GM12878 (cell line): Measurements from ENCODE around the gene GGCX. TPM values are rescaled to one million over a fixed set of nuclear protein-coding genes. Genes with fewer than 3 reads are reported as not detected.

Experiments used
- ATAC-seq: fragments of 200-7000 bp; cut with Tn5 transposase; 3 replicates; pipeline ENCODE4 v1.9.1; 2020; ENCODE audit warnings: mild to moderate bottlenecking, moderate library complexity
- BruUV-seq: library from RNA; stranded (reverse); fragments of 400-500 nt; replicated peaks from 2 replicates; lab custom pipeline; 2021; lab: Mats Ljungman, UMichigan
- CTCF ChIA-PET: fragments of 300-600 bp; sonication (Branson Sonifier 250); formaldehyde crosslinking; extraction: SDS; loops from one replicate; lab custom pipeline; 2021; ENCODE audit warnings: inconsistent platforms; lab: Yijun Ruan, JAX
- POLR2A ChIA-PET: fragments of 350-600 bp; formaldehyde crosslinking; extraction: SDS; loops from one replicate; lab custom pipeline; 2021; ENCODE audit warnings: inconsistent platforms; lab: Charles Lee
- RAD21 ChIA-PET: fragments of 300-600 bp; sonication (Branson Sonifier 250); formaldehyde crosslinking; loops from one replicate; lab custom pipeline; 2023; ENCODE audit warnings: antibody characterized with exemption; ENCODE audit not compliant: unreplicated experiment; lab: Charles Lee
- SMC1A ChIA-PET: fragments of 300-600 bp; sonication (Branson Sonifier 250); formaldehyde crosslinking; loops from one replicate; lab custom pipeline; 2023; ENCODE audit not compliant: unreplicated experiment, uncharacterized antibody; lab: Charles Lee
- DNase-seq: peaks from one replicate; pipeline ENCODE4 v3.0.0-alpha.2; 2011; ENCODE audit warnings: low read depth, low spot score
- FAIRE-seq: peaks from 3 replicates; lab custom pipeline; 2011; peaks lifted over from hg19 to GRCh38; lab: Jason Lieb, UNC
- H2AFZ ChIP-seq: 2 replicates; pipeline ENCODE4 v1.6.0; 2011; ENCODE audit warnings: low read depth, low read length, control low read depth; ENCODE audit not compliant: control insufficient read depth
- H3K27ac ChIP-seq: 2 replicates; pipeline ENCODE4 v1.5.1; 2011; ENCODE audit warnings: control low read depth; ENCODE audit not compliant: control insufficient read depth, insufficient read depth
- H3K27me3 ChIP-seq, 2 experiments: replicated peaks in 1 of 2; 2 replicates each; pipeline versions ENCODE4 v1.6.0 to v1.6.1; 2011; ENCODE audit warnings: low read length in 1 of 2; ENCODE audit not compliant: control insufficient read depth in 2 of 2, insufficient read depth in 2 of 2
- H3K36me3 ChIP-seq, 2 experiments: 2 replicates each; pipeline ENCODE4 v1.5.1; 2011; ENCODE audit warnings: low read length in 1 of 2; ENCODE audit not compliant: control insufficient read depth in 2 of 2, insufficient read depth in 2 of 2
- H3K4me1 ChIP-seq: 2 replicates; pipeline ENCODE4 v1.6.1; 2011; ENCODE audit warnings: mild to moderate bottlenecking, low read length, moderate library complexity, mixed read lengths; ENCODE audit not compliant: control insufficient read depth, insufficient read depth
- H3K4me2 ChIP-seq: 2 replicates; pipeline ENCODE4 v1.6.0; 2011; ENCODE audit warnings: control low read depth; ENCODE audit not compliant: control insufficient read depth, insufficient read depth
- H3K4me3 ChIP-seq: fragments of 200-600 bp; sonication (generic); 2 replicates; pipeline ENCODE4 v1.5.1; 2016
- H3K79me2 ChIP-seq: 2 replicates; pipeline ENCODE4 v1.6.0; 2011; ENCODE audit warnings: low read length; ENCODE audit not compliant: control insufficient read depth, insufficient read depth
- H3K9ac ChIP-seq: 2 replicates; pipeline ENCODE4 v1.8.0; 2011; ENCODE audit warnings: low read length, control low read depth, mixed read lengths; ENCODE audit not compliant: control insufficient read depth, insufficient read depth
- H3K9me3 ChIP-seq: replicated peaks from 3 replicates; pipeline ENCODE4 v1.5.1; 2011; ENCODE audit warnings: mild to moderate bottlenecking, low read length; ENCODE audit not compliant: control insufficient read depth, insufficient read depth
- H4K20me1 ChIP-seq: 2 replicates; pipeline ENCODE4 v1.6.0; 2011; ENCODE audit not compliant: control insufficient read depth, insufficient read depth
- ATF2 ChIP-seq: IDR thresholded peaks from 2 replicates; pipeline ENCODE4 v1.6.1; 2012; ENCODE audit warnings: low read length, inconsistent platforms
- CHD2 ChIP-seq: IDR thresholded peaks from 2 replicates; pipeline ENCODE4 v1.6.1; 2011; ENCODE audit warnings: low read depth, low read length, improper control_type of control experiment, borderline replicate concordance
- DPF2 ChIP-seq: fragments of 450-650 bp; IDR thresholded peaks from 2 replicates; pipeline ENCODE4 v1.6.1; 2017; ENCODE audit warnings: mild to moderate bottlenecking
- EED ChIP-seq: sonication (generic); IDR thresholded peaks from 2 replicates; pipeline ENCODE4 v1.6.1; 2016; ENCODE audit warnings: antibody characterized with exemption, low read depth
- ESRRA ChIP-seq: IDR thresholded peaks from 2 replicates; pipeline ENCODE4 v1.6.1; 2012; ENCODE audit warnings: mild to moderate bottlenecking, low read length, improper control_type of control experiment
- GATAD2B ChIP-seq: fragments of 450-650 bp; conservative IDR thresholded peaks from 2 replicates; pipeline ENCODE4 v1.6.1; 2017; ENCODE audit warnings: low read depth, mild to moderate bottlenecking, moderate library complexity
- HCFC1 ChIP-seq: fragments of 150-350 bp; IDR thresholded peaks from 2 replicates; pipeline ENCODE4 v1.6.1; 2014; ENCODE audit warnings: low read length
- KAT2A ChIP-seq: conservative IDR thresholded peaks from 2 replicates; pipeline ENCODE4 v1.6.1; 2011; ENCODE audit warnings: low read depth, low read length; ENCODE audit not compliant: control insufficient read depth
- MTA2 ChIP-seq: fragments of 450-650 bp; IDR thresholded peaks from 2 replicates; pipeline ENCODE4 v1.6.1; 2016; ENCODE audit warnings: low read depth, mild to moderate bottlenecking, moderate library complexity
- NBN ChIP-seq: fragments of 450-650 bp; IDR thresholded peaks from 2 replicates; pipeline ENCODE4 v1.6.1; 2016
- PAX5 ChIP-seq: IDR thresholded peaks from 2 replicates; pipeline ENCODE4 v1.6.1; 2011; ENCODE audit warnings: low read depth, low read length, borderline replicate concordance
- POLR2AphosphoS2 ChIP-seq: IDR thresholded peaks from 2 replicates; pipeline ENCODE4 v1.6.1; 2011; ENCODE audit warnings: low read depth, mild to moderate bottlenecking, low read length, improper control_type of control experiment, moderate library complexity
- RB1 ChIP-seq: fragments of 450-650 bp; formaldehyde crosslinking; IDR thresholded peaks from 2 replicates; pipeline ENCODE4 v1.6.1; 2017; ENCODE audit warnings: mild to moderate bottlenecking, borderline replicate concordance
- RFX5 ChIP-seq: IDR thresholded peaks from 2 replicates; pipeline ENCODE4 v1.6.1; 2011; ENCODE audit warnings: low read depth, low read length, improper control_type of control experiment
- YBX1 ChIP-seq: fragments of 450-650 bp; IDR thresholded peaks from 2 replicates; pipeline ENCODE4 v1.6.1; 2016; ENCODE audit warnings: antibody characterized with exemption
- ZSCAN29 ChIP-seq: fragments of 450-650 bp; IDR thresholded peaks from 2 replicates; pipeline ENCODE4 v1.6.1; 2017; ENCODE audit warnings: mild to moderate bottlenecking, moderate library complexity
- WGBS: methylation state at CpG from one replicate; pipeline ENCODE4 v1.1.6; 2016; ENCODE audit warnings: low lambda C conversion rate; ENCODE audit not compliant: insufficient replicate concordance, insufficient coverage; ENCODE audit errors: missing lambda C conversion rate; 5-methylcytosine and 5-hydroxymethylcytosine counted together
- in situ Hi-C: fragments of 300-500 bp; cut with MboI; formaldehyde crosslinking; loops from 9 replicates; pipeline ENCODE4 v1.14.3; 2018; ENCODE audit warnings: mixed read lengths
- intact Hi-C: fragments of 100-400 bp; cut with micrococcal nuclease; formaldehyde crosslinking; loops from one replicate; pipeline ENCODE4 v1.14.2; 2022; ENCODE audit not compliant: unreplicated experiment
- polyA plus RNA-seq, 11 experiments: library from polyadenylated mRNA; depleted of rRNA in 4 of 11; unstranded in 6 of 11; stranded (reverse) in 5 of 11; fragments of >200 nt; fragmentation: Nextera tagmentation in 4 of 11; fragmentation: Illumina TruSeq in 1 of 11; extraction: Ambion mirVana in 4 of 11; extraction: Trizol in 1 of 11; gene quantifications; 1 replicate in 1 of 11; 2 replicates in 10 of 11; pipeline versions ENCODE4 v1.2.1 to v1.2.3, GENCODE V29; 2011 to 2016; ENCODE audit warnings: inconsistent platforms in 2 of 11, missing spikeins in 2 of 11, low read depth in 1 of 11
- total RNA-seq, 4 experiments: library from RNA; depleted of rRNA in 3 of 4; stranded (reverse); fragments of >200 nt in 3 of 4; fragmentation: Illumina TruSeq in 1 of 4; extraction: Trizol in 1 of 4; gene quantifications; 2 replicates each; pipeline versions ENCODE4 v1.2.1 to v1.2.3, GENCODE V29; 2013 to 2021

Gene GGCX
- total and polyA plus RNA-seq, 10 of the 15 experiments (the other 5 are each of a cell fraction or from before 2014, with no cell fraction given), result 18.1 to 52.7 (median 25.0) TPM

- intact Hi-C loops (loop anchor here (5.0 kb wide), 1 partner anchor 81 kb away; the partner anchor contains the start of gene USP39), in situ Hi-C loops (no loop called here)
- ATAC-seq, result no peak
- no peak overlapping the region for H3K27ac ChIP-seq
- TF ChIP-seq DPF2, result no peak
- RAD21 ChIA-PET, result interaction anchor here (1.2 to 1.6 kb wide), 2 partner anchors 15 to 117 kb away, joined by 7 to 8 read pairs; no protein-coding TSS in a partner anchor
- no peak for DNase-seq
- peaks cover 45% of the 10 kb centered on the region for H3K79me2 ChIP-seq
- H3K9ac ChIP-seq, result no peak overlapping the region
- peaks cover 0 to 8% of the 10 kb centered on the region in 2 experiments; a peak in 2 of 4 replicates for H3K36me3 ChIP-seq
- CTCF ChIA-PET, result interaction anchor here (0.6 to 10.9 kb wide), 4 partner anchors 9 to 212 kb away, joined by 3 to 134 read pairs (median 4); no protein-coding TSS in a partner anchor
- WGBS, result 100% methylated on average over 3 of the region's 3 CpGs
- no peak overlapping the region for H2AFZ ChIP-seq
- H3K4me2 ChIP-seq, result no peak overlapping the region
- no TSS peak for BruUV-seq
- POLR2A ChIA-PET, result interaction anchor here (1.0 to 3.7 kb wide), 5 partner anchors 9 to 120 kb away, joined by 4 to 33 read pairs (median 6); partner anchors contain the start of genes GGCX and SH2D6
- peaks cover 4% of the 10 kb centered on the region; the same call in 1 of the 2 replicates for H4K20me1 ChIP-seq
- no peak overlapping the region for H3K4me3 ChIP-seq
- no peaks in the 10 kb centered on the region; the same call in 2 of the 3 replicates for H3K9me3 ChIP-seq
- no peaks in the 10 kb centered on the region for H3K4me1 ChIP-seq
- SMC1A ChIA-PET, result interaction anchor here (1.3 to 8.2 kb wide), 3 partner anchors 14 to 116 kb away, joined by 4 to 86 read pairs (median 55); partner anchors contain the start of gene SH2D6
- no peaks in the 10 kb centered on the region for H3K27me3 ChIP-seq
- no peak for FAIRE-seq
Measured at GRCh38 chr2:85536479-85536878, 24.8 kb downstream of the GGCX start.

- CTCF ChIA-PET, result interaction anchor here (1.3 to 10.9 kb wide), 4 partner anchors 11 to 116 kb away, joined by 3 to 134 read pairs (median 5); no protein-coding TSS in a partner anchor
- BruUV-seq, result no TSS peak
- Histone ChIP-seq H3K79me2 (peaks cover 29% of the 10 kb centered on the region), H3K36me3 (no peaks in the 10 kb centered on the region), H4K20me1 (no peaks in the 10 kb centered on the region), H3K27me3 (no peaks in the 10 kb centered on the region), H2AFZ (no peak overlapping the region), H3K4me1 (no peaks in the 10 kb centered on the region), H3K4me2 (no peak overlapping the region), H3K9me3 (no peaks in the 10 kb centered on the region), H3K27ac (no peak overlapping the region), H3K4me3 (no peak overlapping the region), H3K9ac (no peak overlapping the region)
- no peak for DNase-seq
- POLR2A ChIA-PET, result interaction anchor here (0.5 to 1.6 kb wide), 3 partner anchors 11 to 178 kb away, joined by 3 to 5 read pairs (median 3); no protein-coding TSS in a partner anchor
- 63% methylated on average over 3 of the region's 3 CpGs for WGBS
- SMC1A ChIA-PET, result interaction anchor here (1.1 to 1.2 kb wide), 2 partner anchors 40 to 106 kb away, joined by 3 read pairs; no protein-coding TSS in a partner anchor
- no peak for FAIRE-seq
- RAD21 ChIA-PET, result interaction anchor here (1.2 kb wide), 1 partner anchor 17 kb away, joined by 3 read pairs; no protein-coding TSS in a partner anchor
- in situ Hi-C loops (no loop called here), intact Hi-C loops (loop anchor here (5.0 kb wide), 1 partner anchor 82 kb away; the partner anchor contains the start of gene USP39)
- no peak for ATAC-seq
- TF ChIP-seq HCFC1 (no peak), EED (no peak), KAT2A (no peak), NBN (no peak), RB1 (no peak), POLR2AphosphoS2 (no peak), ATF2 (no peak), CHD2 (no peak), YBX1 (no peak), RFX5 (no peak), MTA2 (no peak), DPF2 (no peak), GATAD2B (no peak), ESRRA (no peak), PAX5 (no peak), ZSCAN29 (no peak)
Measured at GRCh38 chr2:85534881-85535280, 26.4 kb downstream of the GGCX start.
